ENCODE results near the gene CBL. TPM values are rescaled to one million over a fixed set of nuclear protein-coding genes. Genes with fewer than 3 reads are reported as not detected.

CBL gene
- polyA plus RNA-seq, 2 of the 4 experiments (the other 2 are of a cell fraction): 6.0 to 14.1 TPM

- FAIRE-seq (no peak), DNase-seq (ENCODE audit: low read depth in 1 of 2, low spot score in 1 of 2) (no peak), ATAC-seq (no peak)
- H3K9me3 ChIP-seq: no peaks in the 10 kb centered on the region
- POLR2A ChIA-PET: no interaction called here
- WGBS (ENCODE audit: missing lambda C conversion rate): 90% methylated on average over 7 of the region's 8 CpGs
- no peak overlapping the region for H3K27ac ChIP-seq
- no peak overlapping the region for H3K4me3 ChIP-seq
- CTCF ChIA-PET: interaction anchor here (0.7 to 1.0 kb wide), 2 partner anchors 73 to 1068 kb away, joined by 3 read pairs; no protein-coding TSS in a partner anchor
- H3K4me2 ChIP-seq: no peak overlapping the region
- TF ChIP-seq TP53 (CRISPR knock-in tag; IDR thresholded peaks at IDR 0.05): no peak
- no peaks in the 10 kb centered on the region for H3K4me1 ChIP-seq
Measured at GRCh38 chr11:119248750-119249670, 42.9 kb downstream of the CBL start.

DNA sequence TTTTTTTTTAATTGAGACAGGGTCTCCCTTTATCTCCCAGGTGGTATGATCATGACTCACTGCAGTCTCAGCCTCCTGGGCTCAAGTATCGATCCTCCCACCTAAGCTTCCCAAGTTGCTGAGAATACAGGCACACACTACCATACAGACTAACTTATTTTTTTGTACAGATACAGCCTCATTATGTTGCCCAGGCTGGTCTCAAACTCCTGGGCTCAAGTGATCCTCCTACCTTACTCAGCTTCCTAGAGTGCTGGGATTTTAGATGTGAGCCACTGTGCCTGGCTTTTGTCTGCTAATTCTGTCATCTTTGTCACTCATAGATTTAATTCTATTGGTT, 43.5 kb downstream of the CBL start:
- ATAC-seq (no peak), FAIRE-seq (no peak), DNase-seq (ENCODE audit: low read depth in 1 of 2, low spot score in 1 of 2) (no peak)
- POLR2A ChIA-PET: no interaction called here
- WGBS (ENCODE audit: missing lambda C conversion rate): 91% methylated on average over 1 of the region's 1 CpG
- Histone ChIP-seq H3K4me2 (no peak overlapping the region), H3K27ac (no peak overlapping the region), H3K4me1 (no peaks in the 10 kb centered on the region), H3K9me3 (no peaks in the 10 kb centered on the region), H3K4me3 (no peak overlapping the region)
- CTCF ChIA-PET: interaction anchor here (1.0 kb wide), 1 partner anchor 72 kb away, joined by 3 read pairs; no protein-coding TSS in a partner anchor
- no peak for TF ChIP-seq NR3C1 (IDR thresholded peaks at IDR 0.05)
- TF ChIP-seq, protein P1, sequence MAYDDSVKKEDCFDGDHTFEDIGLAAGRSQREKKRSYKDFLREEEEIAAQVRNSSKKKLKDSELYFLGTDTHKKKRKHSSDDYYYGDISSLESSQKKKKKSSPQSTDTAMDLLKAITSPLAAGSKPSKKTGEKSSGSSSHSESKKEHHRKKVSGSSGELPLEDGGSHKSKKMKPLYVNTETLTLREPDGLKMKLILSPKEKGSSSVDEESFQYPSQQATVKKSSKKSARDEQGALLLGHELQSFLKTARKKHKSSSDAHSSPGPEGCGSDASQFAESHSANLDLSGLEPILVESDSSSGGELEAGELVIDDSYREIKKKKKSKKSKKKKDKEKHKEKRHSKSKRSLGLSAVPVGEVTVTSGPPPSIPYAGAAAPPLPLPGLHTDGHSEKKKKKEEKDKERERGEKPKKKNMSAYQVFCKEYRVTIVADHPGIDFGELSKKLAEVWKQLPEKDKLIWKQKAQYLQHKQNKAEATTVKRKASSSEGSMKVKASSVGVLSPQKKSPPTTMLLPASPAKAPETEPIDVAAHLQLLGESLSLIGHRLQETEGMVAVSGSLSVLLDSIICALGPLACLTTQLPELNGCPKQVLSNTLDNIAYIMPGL (CRISPR knock-in tag; IDR thresholded peaks at IDR 0.05; ENCODE audit: borderline replicate concordance): no peak
- no peak for TF ChIP-seq HDAC2 (IDR thresholded peaks at IDR 0.05)
- TF ChIP-seq, protein P2, sequence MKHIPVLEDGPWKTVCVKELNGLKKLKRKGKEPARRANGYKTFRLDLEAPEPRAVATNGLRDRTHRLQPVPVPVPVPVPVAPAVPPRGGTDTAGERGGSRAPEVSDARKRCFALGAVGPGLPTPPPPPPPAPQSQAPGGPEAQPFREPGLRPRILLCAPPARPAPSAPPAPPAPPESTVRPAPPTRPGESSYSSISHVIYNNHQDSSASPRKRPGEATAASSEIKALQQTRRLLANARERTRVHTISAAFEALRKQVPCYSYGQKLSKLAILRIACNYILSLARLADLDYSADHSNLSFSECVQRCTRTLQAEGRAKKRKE (CRISPR knock-in tag; IDR thresholded peaks at IDR 0.05; ENCODE audit: low read depth): no peak

- no peak for FAIRE-seq
- CTCF ChIA-PET: no interaction called here
- no peak for ATAC-seq
Measured at GRCh38 chr11:119251114-119251513, 45.0 kb downstream of the CBL start.

GRCh38 chr11:119254239-119254638, 48.1 kb downstream of the CBL start:
- no peak for DNase-seq (ENCODE audit: low read depth in 1 of 2, low spot score in 1 of 2)
- H3K4me2 ChIP-seq: no peak overlapping the region
- ChIA-PET CTCF (interaction anchor here (0.6 kb wide), 1 partner anchor 83 kb away, joined by 3 read pairs; no protein-coding TSS in a partner anchor), POLR2A (no interaction called here)
- no peaks in the 10 kb centered on the region for H3K4me1 ChIP-seq
- TF ChIP-seq MAZ (IDR thresholded peaks at IDR 0.05; ENCODE audit: borderline replicate concordance, low read depth, low read length) (no peak), REST (IDR thresholded peaks at IDR 0.05) (no peak), RARB (CRISPR knock-in tag; IDR thresholded peaks at IDR 0.05) (no peak), RFX5 (IDR thresholded peaks at IDR 0.05) (no peak), RNF2 (IDR thresholded peaks at IDR 0.05; ENCODE audit: borderline replicate concordance, low read depth) (no peak), CTCF (IDR thresholded peaks at IDR 0.05) (no peak), CBX2 (IDR thresholded peaks at IDR 0.05; ENCODE audit: borderline replicate concordance, low read depth) (no peak), TFCP2L1 (CRISPR knock-in tag; IDR thresholded peaks at IDR 0.05) (no peak), SMC3 (IDR thresholded peaks at IDR 0.05) (no peak)
- 87% methylated on average over 5 of the region's 5 CpGs for WGBS (ENCODE audit: missing lambda C conversion rate)
- ATAC-seq: no peak
- H3K27ac ChIP-seq: no peak overlapping the region
- FAIRE-seq: no peak
- H3K4me3 ChIP-seq: no peak overlapping the region
- H3K9me3 ChIP-seq: no peaks in the 10 kb centered on the region

More at GRCh38 chr11:119251114-119251513, 45.0 kb downstream of the CBL start:
- TF ChIP-seq HEYL (CRISPR knock-in tag; IDR thresholded peaks at IDR 0.05) (no peak), RAD21 (conservative IDR thresholded peaks at IDR 0.05 in 1 of 2, IDR thresholded peaks at IDR 0.05 in 1 of 2) (no peak), BCL3 (IDR thresholded peaks at IDR 0.05) (no peak), MAZ (IDR thresholded peaks at IDR 0.05; ENCODE audit: borderline replicate concordance, low read depth, low read length) (no peak), HDAC2 (IDR thresholded peaks at IDR 0.05) (no peak), TP53 (CRISPR knock-in tag; IDR thresholded peaks at IDR 0.05) (no peak)
- 90% methylated on average over 3 of the region's 3 CpGs for WGBS (ENCODE audit: missing lambda C conversion rate)
- POLR2A ChIA-PET: no interaction called here
- no peaks in the 10 kb centered on the region for H3K4me1 ChIP-seq
- no peaks in the 10 kb centered on the region for H3K9me3 ChIP-seq
- DNase-seq (ENCODE audit: low read depth in 1 of 2, low spot score in 1 of 2): no peak
- H3K4me2 ChIP-seq: no peak overlapping the region
- H3K4me3 ChIP-seq: no peak overlapping the region
- no peak overlapping the region for H3K27ac ChIP-seq

Data from A549 (cell line).